ENCODE data around the gene ZDHHC21. TPM values are rescaled to one million over a fixed set of nuclear protein-coding genes. Genes with fewer than 3 reads are reported as not detected.

The ZDHHC21 gene
- 12.4 and 14.5 TPM in 2 replicates for total RNA-seq

GRCh38 chr9:14693251-14693861 is at the start of gene ZDHHC21:
Gene ZDHHC21, minus strand, starts transcription at chr9:14693432. Its CDS starts 19,092 bp downstream, at chr9:14674340.

DNA sequence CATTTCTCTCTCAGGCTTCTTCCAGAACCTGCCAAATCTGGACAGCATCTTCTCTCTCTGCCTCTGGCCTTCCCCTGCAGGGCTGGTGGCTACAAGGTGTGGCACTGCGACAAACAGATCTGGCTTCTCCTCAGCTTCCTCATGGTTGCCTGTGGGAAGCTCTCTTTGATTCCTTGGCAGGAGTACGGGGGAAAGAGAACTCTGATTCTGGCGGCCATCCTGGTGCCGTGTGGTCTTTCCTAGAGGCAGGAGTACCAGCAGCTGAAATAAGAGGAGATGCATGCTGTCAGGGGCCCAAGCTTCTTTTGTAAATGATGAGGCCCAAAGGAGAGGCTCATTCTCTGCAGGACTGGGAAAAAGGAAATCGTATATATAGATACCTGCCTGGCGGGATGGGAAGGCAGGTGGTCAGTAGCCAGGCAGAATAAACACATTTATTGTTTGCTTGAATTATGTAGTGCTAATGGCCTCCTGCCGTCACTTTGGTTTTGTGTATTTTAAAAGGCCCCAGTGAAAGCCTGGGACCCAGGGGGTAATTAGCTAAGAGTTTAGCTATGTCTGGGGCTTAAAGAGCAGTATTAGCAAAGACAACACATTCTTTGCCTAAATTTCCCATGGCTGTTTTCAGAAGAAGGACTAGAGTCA is 29.3 kb upstream of the ZDHHC21 start, which contains the start of gene CER1:
CER1 (minus strand) TSS at position 343 of the 645 bp plus-strand sequence; CDS start at position 282, 61 bp downstream.

Other genes starting within 250 kb of the ZDHHC21 start
- not detected in 2 replicates for gene CER1, start 29.3 kb upstream of the ZDHHC21 start, total RNA-seq
- gene FREM1, start 217.0 kb upstream of the ZDHHC21 start, total RNA-seq = 0.11 and 1.1 TPM in 2 replicates